ENCODE results near the gene MACIR.

DNA sequence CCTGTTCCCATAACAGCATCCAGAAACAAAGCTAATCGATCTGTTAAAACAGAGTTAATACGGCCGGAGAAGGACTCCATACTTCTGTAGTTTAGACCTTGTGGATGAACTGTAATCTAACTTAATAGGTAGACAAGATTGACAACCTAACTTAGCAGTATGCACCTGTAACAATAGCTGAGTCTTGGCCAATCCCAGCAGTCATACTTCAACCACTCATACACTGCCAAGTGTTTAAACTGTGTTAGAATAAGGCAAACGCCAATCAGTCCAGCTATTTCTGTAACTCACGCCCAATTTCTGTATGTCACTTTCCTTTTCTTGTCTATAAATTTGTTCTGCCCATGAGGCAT, 33.7 kb upstream of the MACIR start:
- TF ChIP-seq CTCF (IDR thresholded peaks at IDR 0.05; ENCODE audit: low read depth, low read length, missing input control) (no peak), MAX (IDR thresholded peaks at IDR 0.05) (no peak), TAF1 (conservative IDR thresholded peaks at IDR 0.05) (no peak), RAD21 (IDR thresholded peaks at IDR 0.05) (no peak), REST (IDR thresholded peaks at IDR 0.05) (no peak), SP1 (IDR thresholded peaks at IDR 0.05) (no peak), EGR1 (IDR thresholded peaks at IDR 0.05; ENCODE audit: low read depth in 2 of 2) (no peak), JUND (IDR thresholded peaks at IDR 0.05) (no peak), FOXA1 (IDR thresholded peaks at IDR 0.05) (no peak)

Data from liver (tissue), 3 donors.